ENCODE data around the gene IL36B.

Gene IL36B

DNA sequence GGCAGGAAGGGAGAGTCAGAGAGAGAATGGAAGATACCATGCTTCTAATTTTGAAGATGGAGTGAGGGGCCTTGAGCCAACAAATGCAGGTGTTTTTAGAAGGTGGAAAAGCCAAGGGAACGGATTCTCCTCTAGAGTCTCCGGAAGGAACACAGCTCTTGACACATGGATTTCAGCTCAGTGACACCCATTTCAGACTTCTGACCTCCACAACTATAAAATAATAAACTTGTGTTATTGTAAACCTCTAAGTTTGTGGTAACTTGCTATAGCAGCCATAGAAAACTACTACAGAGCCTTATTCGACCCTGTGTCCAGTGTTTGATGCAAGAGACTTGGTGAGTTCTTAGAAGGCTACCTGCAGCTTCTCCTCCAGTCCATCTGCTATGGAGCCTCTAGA is 22.9 kb upstream of the IL36B start:
- no peak for DNase-seq (ENCODE audit: low spot score)

DNA sequence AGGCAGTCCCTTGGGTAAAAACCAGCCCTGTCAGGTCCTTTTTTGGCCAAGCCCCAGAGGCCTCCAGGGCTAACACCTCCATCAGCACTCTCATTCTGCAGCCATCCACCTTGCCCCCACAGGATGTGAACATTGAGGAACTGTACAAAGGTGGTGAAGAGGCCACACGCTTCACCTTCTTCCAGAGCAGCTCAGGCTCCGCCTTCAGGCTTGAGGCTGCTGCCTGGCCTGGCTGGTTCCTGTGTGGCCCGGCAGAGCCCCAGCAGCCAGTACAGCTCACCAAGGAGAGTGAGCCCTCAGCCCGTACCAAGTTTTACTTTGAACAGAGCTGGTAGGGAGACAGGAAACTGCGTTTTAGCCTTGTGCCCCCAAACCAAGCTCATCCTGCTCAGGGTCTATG is 22.4 kb upstream of the IL36B start:
- no peak for DNase-seq (ENCODE audit: low spot score)

DNA sequence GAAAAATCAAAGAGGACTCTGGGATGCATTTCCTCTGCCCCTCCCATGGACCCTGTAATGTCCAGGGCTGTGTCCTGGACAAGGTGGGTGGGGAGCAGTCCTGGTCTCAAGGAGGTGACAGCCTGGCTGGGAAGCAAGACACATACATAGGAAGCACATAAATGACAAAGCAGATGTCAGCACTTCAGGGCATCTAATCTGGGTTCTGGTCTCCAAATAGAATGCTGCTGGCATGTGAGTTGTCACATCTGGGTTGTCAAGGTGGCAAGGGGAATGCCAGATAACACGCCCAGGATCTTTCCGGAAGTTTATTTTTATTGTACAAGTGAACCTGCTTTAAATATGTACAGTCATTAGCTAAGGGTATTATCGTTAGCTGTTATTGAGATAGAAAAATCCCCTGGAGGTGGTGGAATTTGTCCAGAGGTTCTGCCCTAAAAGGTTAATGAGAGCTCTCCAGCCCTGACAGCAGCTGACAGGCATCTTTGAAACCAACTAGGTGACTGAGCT is 20.7 kb upstream of the IL36B start:
- DNase-seq (ENCODE audit: low spot score) = no peak

DNA sequence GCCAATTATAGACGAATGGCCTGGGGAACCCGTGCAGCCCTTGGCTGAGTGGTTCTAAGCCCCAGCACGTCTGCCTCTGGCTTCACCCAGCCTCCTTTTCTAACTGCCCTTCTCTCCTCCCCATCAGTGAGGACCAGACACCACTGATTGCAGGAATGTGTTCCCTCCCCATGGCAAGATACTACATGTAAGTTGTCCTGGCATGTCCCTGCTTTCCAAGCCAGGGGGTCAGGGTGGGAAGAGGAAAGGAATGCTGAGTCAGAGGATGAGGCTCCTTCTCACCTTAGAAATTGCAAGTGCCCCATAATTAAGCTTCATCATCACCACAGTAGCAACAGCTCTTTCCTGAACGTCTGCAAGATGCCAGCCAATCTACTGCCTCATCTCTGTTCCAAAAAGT is 19.9 kb upstream of the IL36B start:
- DNase-seq (ENCODE audit: low spot score) = no peak

DNA sequence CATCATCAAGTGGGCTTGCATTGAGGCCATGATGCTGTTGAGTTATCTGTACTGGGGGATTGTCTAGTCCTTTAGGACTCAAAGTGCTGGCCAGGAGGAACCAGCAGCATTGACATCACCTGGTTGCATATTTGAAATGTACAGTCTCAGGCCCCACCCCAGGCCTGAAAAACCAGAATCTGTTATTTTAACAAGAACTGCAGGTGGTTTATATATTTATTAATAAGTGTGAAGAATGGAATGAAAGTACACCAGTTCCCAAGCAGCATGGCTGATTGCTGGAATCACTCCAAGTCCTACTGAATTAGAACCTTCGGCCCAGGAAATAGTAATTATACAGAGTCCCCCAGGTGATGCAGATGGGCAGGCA is 17.9 kb upstream of the IL36B start:
- DNase-seq (ENCODE audit: low spot score) = no peak

DNA sequence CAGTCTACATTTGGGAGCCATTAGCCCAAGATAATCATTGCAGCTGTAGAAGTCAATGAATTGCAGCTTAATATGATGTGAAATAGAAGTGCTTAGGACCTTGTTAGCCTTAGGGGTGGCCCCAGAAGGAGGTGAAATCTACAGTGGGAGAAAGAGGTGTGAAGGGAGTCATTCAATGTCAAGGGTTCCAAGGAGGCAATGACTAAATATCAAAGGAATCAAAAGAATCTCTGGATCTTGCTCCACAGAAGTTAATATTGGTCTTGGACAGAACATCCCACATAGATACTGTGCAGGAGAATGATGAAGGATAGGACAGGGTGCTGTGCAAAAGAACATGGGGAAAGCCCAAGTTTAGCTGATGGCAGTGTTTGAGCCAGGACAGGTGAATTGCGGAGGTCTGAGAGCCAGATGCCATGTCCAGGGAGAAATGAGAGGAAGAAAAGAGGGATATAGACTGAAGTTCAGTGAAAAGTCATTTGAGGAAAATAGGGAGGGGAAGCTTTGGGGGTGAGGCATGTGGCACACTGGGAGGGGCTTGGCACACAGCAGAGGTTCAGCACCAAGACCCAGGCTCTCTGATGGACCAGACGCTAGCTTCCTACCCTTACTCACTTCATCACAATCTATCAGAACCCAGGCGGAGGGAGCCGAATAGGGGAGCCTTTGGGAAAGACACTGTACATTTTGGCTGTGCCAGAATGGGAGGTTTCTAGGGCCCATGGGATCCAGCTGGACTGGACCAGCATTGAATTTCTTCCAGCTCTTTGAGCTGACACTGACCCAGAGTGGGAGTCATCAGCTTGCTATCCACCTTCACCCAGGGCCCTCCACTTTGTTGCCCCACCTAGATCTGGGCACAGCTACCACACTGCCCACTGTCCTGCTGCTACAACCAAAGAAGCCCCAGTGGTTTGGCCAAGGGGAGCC is 17.3 kb upstream of the IL36B start:
- no peak for DNase-seq (ENCODE audit: low spot score)

DNA sequence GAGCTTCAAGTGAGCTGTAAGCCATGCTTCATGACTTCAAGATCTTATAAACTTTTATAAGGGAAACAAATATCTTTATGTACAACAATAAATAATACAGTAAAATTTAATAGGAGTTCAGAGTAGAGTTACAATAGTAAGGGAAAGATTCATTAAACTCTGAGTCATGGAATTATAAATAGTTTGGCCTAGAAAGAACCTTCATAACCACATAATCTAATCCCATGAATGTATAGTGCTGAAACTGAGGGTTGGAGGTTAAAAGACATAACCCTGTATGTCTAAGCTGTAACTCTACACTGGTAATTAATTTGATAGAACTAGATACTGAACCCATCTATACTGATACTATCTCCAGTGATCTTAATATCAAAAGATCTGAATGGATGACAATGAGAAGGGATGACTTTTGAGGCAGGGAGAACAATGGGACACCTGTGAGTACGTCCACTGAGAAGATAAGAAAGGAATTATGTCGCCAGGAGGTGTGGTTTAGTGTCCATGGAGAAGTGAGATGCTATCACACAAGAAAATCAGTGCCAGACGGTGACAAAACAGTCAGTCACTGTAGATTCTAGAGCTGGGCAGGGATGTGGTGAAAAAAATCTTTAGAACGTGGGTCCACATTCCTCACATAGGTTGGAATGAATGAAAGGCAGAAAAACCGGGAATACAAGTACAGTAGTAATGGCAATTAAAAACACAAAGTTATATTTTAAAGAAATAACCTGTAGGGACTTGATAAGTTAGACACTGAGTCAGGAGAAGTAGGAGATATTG is 16.2 kb upstream of the IL36B start:
- no peak for DNase-seq (ENCODE audit: low spot score)

DNA sequence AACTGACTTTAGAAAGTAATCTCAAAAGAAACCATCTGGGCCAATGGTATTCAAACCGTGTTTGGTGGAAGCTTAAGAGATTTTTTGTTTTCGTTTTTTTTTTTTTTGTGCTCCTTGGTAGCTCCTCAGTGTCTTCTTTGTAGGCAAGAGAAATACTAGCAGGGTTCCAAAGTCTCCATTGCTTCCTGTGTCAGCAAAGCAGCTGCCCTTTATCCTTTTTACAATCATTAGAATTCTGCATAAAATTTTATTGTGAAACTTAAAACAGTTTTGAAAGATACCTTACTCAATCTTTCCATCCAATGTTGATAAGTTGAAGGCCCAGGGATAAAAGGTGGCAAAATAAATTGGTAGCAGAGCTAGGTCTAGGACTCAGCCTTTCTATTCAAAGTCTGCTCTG is 15.6 kb upstream of the IL36B start:
- DNase-seq (ENCODE audit: low spot score) = no peak

DNA sequence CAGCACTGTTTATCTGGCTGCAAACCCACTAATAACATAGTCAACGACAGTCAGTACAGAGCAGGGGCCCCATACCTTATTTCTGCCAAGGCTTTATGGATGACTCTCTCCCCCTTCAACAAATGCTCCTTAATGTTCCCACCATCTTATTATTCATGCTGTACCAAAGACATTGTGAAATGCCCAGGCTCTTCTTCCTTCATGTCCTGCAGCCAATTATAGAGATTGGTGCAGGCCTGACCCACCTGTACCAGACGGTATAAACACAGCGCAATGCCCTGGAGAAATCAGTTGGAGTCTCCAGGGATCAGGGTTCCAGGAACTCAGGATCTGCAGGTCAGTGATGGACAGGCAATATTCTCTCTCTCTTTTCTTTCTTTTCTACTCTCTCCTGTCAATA is 15.0 kb upstream of the IL36B start, which contains the start of gene IL1F10:
IL1F10 (plus strand) TSS at position 290 of the 400 bp plus-strand sequence. CDS start 4,769 bp downstream, outside the sequence.
- no peak for DNase-seq (ENCODE audit: low spot score)

DNA sequence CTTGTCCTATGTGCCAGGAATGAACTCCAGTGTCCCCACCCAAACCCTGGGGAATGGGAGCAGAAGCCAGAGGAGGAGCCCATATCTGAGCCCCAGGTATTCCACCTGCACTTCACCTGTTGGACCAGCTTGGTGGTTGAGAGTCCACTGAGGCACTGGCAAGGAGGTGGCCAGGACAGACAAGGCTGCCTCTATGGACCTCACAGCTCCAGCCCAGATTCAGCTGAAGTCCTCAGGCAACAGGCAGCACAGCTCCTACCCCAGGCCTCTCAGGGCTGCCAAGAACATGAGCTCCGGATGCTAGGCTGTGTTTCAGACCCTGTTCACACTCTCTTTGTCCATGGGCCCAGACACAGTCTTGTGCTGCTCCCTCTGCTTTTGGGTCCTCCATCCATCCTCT is 12.2 kb upstream of the IL36B start:
- no peak for DNase-seq (ENCODE audit: low spot score)

DNA sequence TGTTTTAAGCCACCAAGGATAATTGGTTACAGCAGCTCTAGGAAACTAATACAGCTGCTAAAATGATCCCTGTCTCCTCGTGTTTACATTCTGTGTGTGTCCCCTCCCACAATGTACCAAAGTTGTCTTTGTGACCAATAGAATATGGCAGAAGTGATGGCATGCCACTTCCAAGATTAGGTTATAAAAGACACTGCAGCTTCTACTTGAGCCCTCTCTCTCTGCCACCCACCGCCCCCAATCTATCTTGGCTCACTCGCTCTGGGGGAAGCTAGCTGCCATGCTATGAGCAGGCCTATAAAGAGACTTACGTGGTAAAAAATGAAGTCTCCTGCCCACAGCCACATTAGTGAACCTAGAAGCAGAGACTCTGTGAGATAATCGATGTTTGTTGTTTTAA is 11.6 kb upstream of the IL36B start:
- DNase-seq (ENCODE audit: low spot score) = no peak

DNA sequence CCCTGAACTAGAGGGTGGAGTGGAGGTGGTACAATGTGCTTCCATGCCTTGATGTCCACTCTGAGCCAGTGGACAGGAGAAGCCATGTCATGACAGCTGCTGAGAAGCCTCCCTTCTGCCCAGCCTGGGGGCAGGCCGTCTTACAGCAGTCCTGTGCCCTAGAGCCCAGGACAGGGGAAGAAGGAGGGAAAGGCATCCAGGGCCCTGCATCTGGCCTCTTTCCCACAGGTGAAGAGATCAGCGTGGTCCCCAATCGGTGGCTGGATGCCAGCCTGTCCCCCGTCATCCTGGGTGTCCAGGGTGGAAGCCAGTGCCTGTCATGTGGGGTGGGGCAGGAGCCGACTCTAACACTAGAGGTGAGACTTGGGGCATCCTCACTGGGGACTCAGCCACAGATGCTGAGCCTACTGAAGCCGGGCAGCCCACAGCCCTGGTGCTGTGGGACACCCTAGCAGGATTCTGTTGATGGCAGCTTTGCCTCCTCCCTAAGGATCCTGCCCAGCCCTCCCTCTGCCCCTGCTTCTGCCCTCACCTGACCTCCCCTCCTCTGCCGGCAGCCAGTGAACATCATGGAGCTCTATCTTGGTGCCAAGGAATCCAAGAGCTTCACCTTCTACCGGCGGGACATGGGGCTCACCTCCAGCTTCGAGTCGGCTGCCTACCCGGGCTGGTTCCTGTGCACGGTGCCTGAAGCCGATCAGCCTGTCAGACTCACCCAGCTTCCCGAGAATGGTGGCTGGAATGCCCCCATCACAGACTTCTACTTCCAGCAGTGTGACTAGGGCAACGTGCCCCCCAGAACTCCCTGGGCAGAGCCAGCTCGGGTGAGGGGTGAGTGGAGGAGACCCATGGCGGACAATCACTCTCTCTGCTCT is 9.5 kb upstream of the IL36B start:
- no peak for DNase-seq (ENCODE audit: low spot score)

DNA sequence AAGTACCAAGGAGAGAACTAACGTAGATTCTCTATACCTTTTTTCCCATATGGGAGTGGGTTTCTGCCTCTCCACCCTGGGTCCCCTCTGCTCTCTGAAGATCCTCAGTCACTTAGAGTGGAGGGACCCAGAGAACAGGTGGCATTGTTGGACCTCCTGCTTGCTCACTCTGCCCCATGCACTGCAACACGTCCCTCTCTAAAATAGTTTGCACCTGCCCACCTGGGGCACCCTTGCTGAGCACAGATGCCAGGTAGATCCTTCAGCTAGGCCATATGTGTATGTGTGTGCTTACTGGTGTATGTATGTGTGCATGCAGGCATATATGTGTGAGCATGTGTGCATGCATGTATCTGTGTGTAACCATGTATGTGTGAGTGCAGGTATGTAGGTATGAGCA is 8.6 kb upstream of the IL36B start:
- DNase-seq (ENCODE audit: low spot score) = no peak

DNA sequence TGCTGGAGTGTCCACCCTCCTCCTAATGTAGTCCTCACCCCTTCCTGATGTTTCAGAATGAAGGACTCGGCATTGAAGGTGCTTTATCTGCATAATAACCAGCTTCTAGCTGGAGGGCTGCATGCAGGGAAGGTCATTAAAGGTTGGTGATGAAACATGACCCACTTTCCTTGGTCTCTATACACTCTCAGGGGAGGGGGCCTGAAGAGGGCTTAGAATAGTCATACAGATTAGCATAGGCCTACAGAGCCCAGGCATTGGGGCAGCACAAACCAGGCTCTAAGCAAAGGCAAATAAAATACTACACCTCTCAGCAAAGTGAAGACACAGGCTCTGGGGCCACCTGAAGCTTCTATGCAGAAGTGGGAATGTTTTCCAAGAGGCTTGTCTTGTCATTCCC is 8.1 kb upstream of the IL36B start:
- no peak for DNase-seq (ENCODE audit: low spot score)

DNA sequence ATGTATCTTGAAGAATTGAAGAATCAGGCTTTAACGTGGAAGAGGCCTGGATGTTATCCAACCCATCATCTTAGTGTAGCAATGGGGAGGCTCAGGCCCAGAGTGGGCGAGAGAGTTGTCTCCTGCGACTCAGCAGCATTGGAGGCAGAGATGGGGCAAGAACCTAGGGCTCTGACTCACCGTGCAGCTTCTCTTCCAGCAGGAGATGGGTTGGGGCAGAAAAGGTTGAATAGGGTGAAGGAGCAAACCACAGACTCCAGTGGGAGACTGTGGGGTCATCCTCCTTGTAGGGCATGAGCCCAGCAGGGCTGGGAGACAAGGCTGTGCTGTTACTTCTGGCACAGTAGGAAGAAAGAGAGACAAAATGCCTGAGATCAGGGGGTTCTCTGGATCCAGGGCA is 7.7 kb upstream of the IL36B start:
- DNase-seq (ENCODE audit: low spot score) = no peak

DNA sequence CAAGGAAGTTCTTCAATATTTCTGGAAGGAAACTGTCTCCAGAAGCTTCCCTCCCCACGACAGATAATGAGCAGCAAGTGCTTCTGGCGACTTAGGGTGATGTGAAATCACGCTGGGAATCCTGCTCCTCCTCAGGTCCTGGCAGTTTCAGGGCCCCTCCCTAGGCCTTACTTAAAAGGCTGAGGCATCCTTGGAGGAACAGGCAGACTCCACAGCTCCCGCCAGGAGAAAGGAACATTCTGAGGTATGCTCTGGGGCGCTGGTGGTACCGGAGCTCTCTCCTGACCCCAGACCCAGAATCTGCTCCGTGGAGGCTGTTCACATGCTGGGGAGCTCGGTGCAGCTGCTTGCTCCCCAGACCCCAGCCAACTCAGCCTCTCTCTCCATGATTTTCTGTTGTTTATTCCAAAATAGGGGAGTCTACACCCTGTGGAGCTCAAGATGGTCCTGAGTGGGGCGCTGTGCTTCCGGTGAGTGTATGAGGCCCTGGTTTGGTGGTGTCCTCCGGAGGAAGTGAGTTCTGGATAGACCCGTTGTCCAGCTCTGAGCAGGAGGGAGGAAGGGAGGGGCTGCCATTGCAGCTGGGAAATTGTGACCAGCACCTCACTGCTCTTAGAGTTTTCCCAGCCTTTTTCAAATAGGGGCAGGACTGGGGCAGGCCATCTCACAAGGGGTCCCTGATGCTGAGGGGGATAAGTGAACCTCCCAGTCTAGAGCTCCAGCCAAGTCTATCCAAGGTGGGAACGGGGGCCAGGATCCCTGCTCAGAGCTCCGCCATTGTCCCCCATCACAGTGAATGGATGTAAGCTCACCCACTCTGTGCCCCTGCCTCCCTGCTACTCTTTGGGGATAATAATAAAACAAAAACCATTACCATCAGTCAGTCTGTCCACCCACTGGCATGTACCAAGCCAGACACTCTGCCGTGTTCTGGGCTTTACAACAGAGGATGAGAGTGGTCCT is 6.6 kb upstream of the IL36B start, which contains the start of gene IL36RN:
IL36RN (plus strand) TSS at position 201 of the 963 bp plus-strand sequence; CDS start at position 442, 241 bp downstream.
- DNase-seq (ENCODE audit: low spot score) = no peak

DNA sequence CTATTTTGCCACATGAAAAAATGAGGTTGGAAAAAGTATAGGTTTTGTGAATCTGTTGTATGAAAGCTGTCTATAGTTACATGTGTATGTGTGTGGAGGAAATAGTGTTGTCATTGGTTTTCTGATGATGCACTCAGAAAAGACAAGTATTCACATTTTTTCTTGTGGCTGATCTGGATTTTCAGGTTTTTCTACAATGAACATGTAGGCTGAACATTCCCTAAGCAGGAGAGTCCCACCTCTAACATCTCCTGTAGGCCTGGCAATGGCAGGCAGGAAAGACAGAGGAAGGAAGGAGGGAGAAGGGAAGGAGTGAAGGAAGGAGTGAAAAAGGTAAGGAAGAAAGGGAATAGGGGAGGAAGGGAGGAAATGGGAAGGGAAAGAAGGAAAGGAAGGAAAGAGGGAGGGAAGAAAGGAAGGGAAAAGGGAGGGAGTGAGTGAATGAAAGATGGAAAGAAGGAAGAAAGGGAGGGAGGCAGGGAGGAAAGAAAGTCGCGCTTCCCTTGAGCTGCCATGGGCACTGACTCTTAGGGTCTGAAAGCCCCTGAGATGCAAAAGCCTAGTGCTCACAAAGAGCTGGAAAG is 5.8 kb upstream of the IL36B start:
- no peak for DNase-seq (ENCODE audit: low spot score)

DNA sequence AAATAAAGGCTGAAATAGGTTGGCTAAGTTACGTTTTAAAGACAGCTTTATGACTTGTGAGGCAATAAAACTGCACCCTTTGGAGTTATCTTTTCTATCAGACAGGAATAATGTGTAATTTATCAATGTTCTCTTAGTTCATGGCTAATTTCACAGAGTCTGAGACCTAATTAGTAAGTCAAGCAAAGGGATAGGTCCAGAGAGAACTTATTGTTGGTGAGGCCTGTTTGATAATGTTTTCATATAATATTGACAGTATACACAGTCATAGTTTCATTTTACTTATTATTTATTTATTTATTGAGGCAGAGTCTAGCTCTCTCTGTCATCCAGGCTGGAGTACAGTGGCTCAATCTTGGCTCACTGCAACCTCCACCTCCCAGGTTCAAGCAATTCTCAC is 4.5 kb upstream of the IL36B start:
- no peak for DNase-seq (ENCODE audit: low spot score)

DNA sequence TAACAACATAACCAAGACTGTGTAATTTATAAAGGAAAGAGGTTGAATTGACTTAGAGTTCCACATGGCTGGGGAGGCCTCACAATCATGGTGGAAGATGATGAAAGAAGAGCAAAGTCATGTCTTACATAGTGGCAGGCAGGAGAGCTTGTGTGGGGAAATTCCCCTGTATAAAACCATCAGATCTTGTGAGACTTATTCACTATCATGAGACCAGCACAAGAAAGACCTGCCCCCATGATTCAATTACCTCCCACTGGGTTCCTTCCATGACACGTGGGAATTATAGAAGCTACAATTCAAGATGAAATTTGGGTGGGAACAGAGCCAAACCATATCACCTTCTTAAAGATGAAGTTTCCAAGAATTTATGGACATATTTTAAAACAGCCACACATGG is 3.9 kb upstream of the IL36B start:
- no peak for DNase-seq (ENCODE audit: low spot score)

DNA sequence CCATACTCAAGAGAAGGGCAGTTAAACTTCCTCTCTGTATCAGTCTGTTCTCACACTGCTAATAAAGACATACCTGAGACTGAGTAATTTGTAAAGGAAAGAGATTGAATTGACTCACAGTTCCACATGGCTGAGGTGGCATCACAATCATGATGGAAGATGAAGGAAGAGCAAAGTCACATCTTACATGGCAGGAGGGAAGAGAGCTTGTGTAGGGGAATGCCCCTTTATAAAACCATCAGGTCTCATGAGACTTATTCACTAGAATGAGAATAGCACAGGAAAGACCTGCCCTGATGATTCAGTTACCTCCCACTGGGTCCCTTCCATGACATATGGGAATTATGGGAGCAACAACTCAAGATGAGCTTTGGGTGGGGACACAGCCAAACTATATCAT is 1.4 kb upstream of the IL36B start:
- no peak for DNase-seq (ENCODE audit: low spot score)

All from GM03348 (cell line).